H9 (cell line): ENCODE measurements around the gene HADH. TPM values are rescaled to one million over a fixed set of nuclear protein-coding genes. Genes with fewer than 3 reads are reported as not detected.

Experiments used
- DNase-seq: peaks from one replicate; pipeline ENCODE4 v3.0.0-alpha.2; 2017
- H2AFZ ChIP-seq: one replicate; pipeline ENCODE4 v1.6.1; 2013; ENCODE audit warnings: mild to moderate bottlenecking, low read length, control low read depth, moderate library complexity
- H2AK5ac ChIP-seq: 2 replicates; pipeline ENCODE4 v1.6.1; 2013; ENCODE audit warnings: low read length, control low read depth, mixed read lengths; ENCODE audit not compliant: insufficient read length
- H2BK120ac ChIP-seq: one replicate; pipeline ENCODE4 v1.6.1; 2013; ENCODE audit warnings: low read depth, mild to moderate bottlenecking, low read length, control low read depth, inconsistent platforms; ENCODE audit not compliant: poor library complexity, severe bottlenecking
- H2BK12ac ChIP-seq: 2 replicates; pipeline ENCODE4 v1.6.1; 2013; ENCODE audit warnings: low read length, control low read depth, mixed read lengths, low read depth; ENCODE audit not compliant: insufficient read length
- H2BK15ac ChIP-seq: 2 replicates; pipeline ENCODE4 v1.6.1; 2013; ENCODE audit warnings: low read depth, low read length, control low read depth
- H2BK20ac ChIP-seq: one replicate; pipeline ENCODE4 v1.6.1; 2013; ENCODE audit warnings: low read depth, mild to moderate bottlenecking, low read length, control low read depth, inconsistent platforms; ENCODE audit not compliant: poor library complexity, severe bottlenecking
- H2BK5ac ChIP-seq: 2 replicates; pipeline ENCODE4 v1.6.1; 2013; ENCODE audit warnings: low read length, control low read depth, mixed read lengths; ENCODE audit not compliant: insufficient read length
- H3K14ac ChIP-seq: 2 replicates; pipeline ENCODE4 v1.6.1; 2013; ENCODE audit warnings: low read length, control low read depth; ENCODE audit not compliant: insufficient read depth
- H3K18ac ChIP-seq: 2 replicates; pipeline ENCODE4 v1.6.1; 2013; ENCODE audit warnings: low read depth, mild to moderate bottlenecking, mixed read lengths, low read length, control low read depth; ENCODE audit not compliant: insufficient read length
- H3K23ac ChIP-seq: 2 replicates; pipeline ENCODE4 v1.6.1; 2013; ENCODE audit warnings: low read length, control low read depth, mixed read lengths, low read depth; ENCODE audit not compliant: insufficient read length
- H3K23me2 ChIP-seq: 2 replicates; pipeline ENCODE4 v1.6.1; 2013; ENCODE audit warnings: low read depth, mild to moderate bottlenecking, mixed read lengths, low read length, control low read depth; ENCODE audit not compliant: insufficient read length, poor library complexity, severe bottlenecking
- H3K27ac ChIP-seq: 2 replicates; pipeline ENCODE4 v1.5.1; 2013; ENCODE audit warnings: low read length, control low read depth, mixed read lengths, low read depth; ENCODE audit not compliant: insufficient read length
- H3K27me3 ChIP-seq: 2 replicates; pipeline ENCODE4 v1.6.1; 2013; ENCODE audit warnings: low read length, control low read depth, inconsistent platforms; ENCODE audit not compliant: insufficient read depth
- H3K4ac ChIP-seq: 2 replicates; pipeline ENCODE4 v1.6.1; 2013; ENCODE audit warnings: low read depth, mild to moderate bottlenecking, control low read depth, inconsistent platforms, low read length, moderate library complexity
- H3K4me1 ChIP-seq: 2 replicates; pipeline ENCODE4 v1.6.1; 2013; ENCODE audit warnings: low read length, control low read depth, inconsistent platforms; ENCODE audit not compliant: insufficient read depth
- H3K4me2 ChIP-seq: 2 replicates; pipeline ENCODE4 v1.6.1; 2013; ENCODE audit warnings: low read length, control low read depth, mixed read lengths; ENCODE audit not compliant: insufficient read length, insufficient read depth
- H3K56ac ChIP-seq: 2 replicates; pipeline ENCODE4 v1.6.1; 2013; ENCODE audit warnings: low read depth, mild to moderate bottlenecking, mixed read lengths, low read length, control low read depth; ENCODE audit not compliant: insufficient read length
- H3K79me1 ChIP-seq: 2 replicates; pipeline ENCODE4 v1.6.1; 2013; ENCODE audit warnings: low read depth, mild to moderate bottlenecking, moderate library complexity, low read length, control low read depth, inconsistent platforms; ENCODE audit not compliant: insufficient read depth, poor library complexity, severe bottlenecking
- H3K79me2 ChIP-seq: 2 replicates; pipeline ENCODE4 v1.6.1; 2013; ENCODE audit warnings: low read length, control low read depth, inconsistent platforms; ENCODE audit not compliant: insufficient read depth
- H3K9ac ChIP-seq: 2 replicates; pipeline ENCODE4 v1.6.1; 2013; ENCODE audit warnings: low read length, control low read depth, mixed read lengths; ENCODE audit not compliant: insufficient read length; ENCODE audit errors: extremely low read depth
- H3K9me3 ChIP-seq: one replicate; pipeline ENCODE4 v1.6.1; 2013; ENCODE audit warnings: low read depth, low read length, inconsistent platforms; ENCODE audit not compliant: control insufficient read depth
- H3T11ph ChIP-seq: one replicate; pipeline ENCODE4 v1.6.1; 2013; ENCODE audit warnings: mild to moderate bottlenecking, low read length, control low read depth, inconsistent platforms
- H4K20me1 ChIP-seq: one replicate; pipeline ENCODE4 v1.6.1; 2013; ENCODE audit not compliant: control insufficient read depth, insufficient read length, insufficient read depth
- H4K5ac ChIP-seq: 2 replicates; pipeline ENCODE4 v1.6.1; 2013; ENCODE audit warnings: low read depth, mild to moderate bottlenecking, mixed read lengths, low read length, control low read depth; ENCODE audit not compliant: insufficient read length
- H4K8ac ChIP-seq: replicated peaks from 2 replicates; pipeline ENCODE4 v1.6.1; 2013; ENCODE audit warnings: low read length, control low read depth, mixed read lengths, low read depth; ENCODE audit not compliant: insufficient read length
- H4K91ac ChIP-seq: 2 replicates; pipeline ENCODE4 v1.6.1; 2013; ENCODE audit warnings: low read depth, mild to moderate bottlenecking, moderate library complexity, mixed read lengths, low read length, control low read depth; ENCODE audit not compliant: insufficient read length
- H3K27ac Mint-ChIP-seq, 3 experiments: 2 replicates in 2 of 3; 3 replicates in 1 of 3; pipeline ENCODE4 v1.8.0; 2020 to 2021; ENCODE audit warnings: mixed read lengths in 3 of 3, mild to moderate bottlenecking in 1 of 3, moderate library complexity in 1 of 3
- H3K27me3 Mint-ChIP-seq: 2 replicates; pipeline ENCODE4 v1.8.0; 2021; ENCODE audit warnings: low read depth, mild to moderate bottlenecking, moderate library complexity, mixed read lengths
- H3K36me3 Mint-ChIP-seq, 3 experiments: 2 replicates in 2 of 3; 3 replicates in 1 of 3; pipeline ENCODE4 v1.8.0; 2020 to 2021; ENCODE audit warnings: low read depth in 3 of 3, mixed read lengths in 3 of 3; ENCODE audit not compliant: insufficient read depth in 1 of 3
- H3K4me1 Mint-ChIP-seq, 2 experiments: 2 replicates each; pipeline ENCODE4 v1.8.0; 2020; ENCODE audit warnings: mixed read lengths in 2 of 2
- H3K4me3 Mint-ChIP-seq, 2 experiments: 2 replicates in 1 of 2; 3 replicates in 1 of 2; pipeline ENCODE4 v1.8.0; 2020 to 2021; ENCODE audit warnings: mild to moderate bottlenecking in 2 of 2, mixed read lengths in 2 of 2, moderate library complexity in 1 of 2
- H3K9me3 Mint-ChIP-seq, 2 experiments: 2 replicates in 1 of 2; 3 replicates in 1 of 2; pipeline ENCODE4 v1.8.0; 2020; ENCODE audit warnings: mild to moderate bottlenecking in 2 of 2, mixed read lengths in 2 of 2, moderate library complexity in 1 of 2
- WGBS: extraction: QIAGEN DNeasy Blood & Tissue Kit; methylation state at CpG from one replicate; pipeline ENCODE4 v1.1.7; 2013; ENCODE audit warnings: missing lambda C conversion rate, low lambda C conversion rate, mixed read lengths; ENCODE audit not compliant: insufficient read length; ENCODE audit errors: extremely low coverage; 5-methylcytosine and 5-hydroxymethylcytosine counted together
- total RNA-seq: library from RNA; stranded (reverse); gene quantifications from 2 replicates; pipeline ENCODE4 v1.2.1, GENCODE V29; 2021
- TF ChIP-seq, protein P1 (sequence below): fragments of 200-600 bp; sonication (generic); conservative IDR thresholded peaks from 3 replicates; pipeline ENCODE4 v1.8.0; 2021; ENCODE audit warnings: antibody characterized with exemption, mild to moderate bottlenecking

HADH gene
- total RNA-seq, 1 experiment from 2014 or later, result 44.4 TPM

DNA sequence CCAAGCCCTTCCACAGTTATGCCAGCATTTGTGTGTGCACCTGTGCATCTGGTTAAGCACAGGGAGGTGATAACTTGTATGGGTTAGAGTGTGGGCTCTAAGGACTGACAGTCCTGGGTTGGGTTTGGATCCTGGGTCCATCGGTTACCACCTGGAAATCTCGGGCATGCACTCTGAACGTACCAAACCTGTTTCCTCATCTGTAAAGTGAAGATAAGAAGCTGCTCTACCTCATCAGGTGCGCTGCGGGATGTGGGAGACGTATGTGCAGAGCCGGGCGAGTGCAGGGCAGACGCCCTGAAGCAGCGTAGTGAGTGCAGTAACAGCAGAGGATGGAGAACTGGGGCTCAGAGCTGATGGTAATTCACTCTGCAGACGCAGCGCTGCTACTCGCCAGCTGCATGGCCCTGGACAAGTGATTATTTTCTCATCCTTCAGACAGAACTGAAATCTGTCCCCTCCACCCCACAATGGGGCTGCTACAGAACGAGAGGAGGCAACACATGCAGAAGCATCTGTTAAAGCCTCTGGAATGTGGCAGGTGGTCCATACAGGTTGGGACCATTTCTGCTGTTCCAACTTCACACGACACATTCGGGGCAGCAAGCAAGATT is 64.4 kb downstream of the HADH start:
- Histone ChIP-seq H2BK15ac (no peak overlapping the region), H2BK120ac (no peak overlapping the region), H3K23me2 (no peaks in the 10 kb centered on the region), H2AK5ac (no peak overlapping the region), H3K4ac (no peak overlapping the region), H3T11ph (no peak overlapping the region), H3K27ac (no peak overlapping the region), H3K9me3 (no peaks in the 10 kb centered on the region), H3K56ac (no peak overlapping the region), H4K8ac (no peak overlapping the region), H3K4me1 (peaks cover 3% of the 10 kb centered on the region; the same call in 1 of the 2 replicates), H3K27me3 (no peaks in the 10 kb centered on the region; the same call in 1 of the 2 replicates), H2BK20ac (no peak overlapping the region), H2BK5ac (no peak overlapping the region), H3K79me1 (no peaks in the 10 kb centered on the region), H2BK12ac (no peak overlapping the region), H4K91ac (no peak overlapping the region), H4K5ac (no peak overlapping the region), H3K18ac (no peak overlapping the region), H4K20me1 (no peaks in the 10 kb centered on the region), H3K23ac (no peak overlapping the region), H2AFZ (no peak overlapping the region), H3K4me2 (no peak overlapping the region), H3K79me2 (no peaks in the 10 kb centered on the region), H3K9ac (no peak overlapping the region), H3K14ac (no peak overlapping the region)
- Mint-ChIP-seq H3K27ac (no peak overlapping the region), H3K9me3 (no peaks in the 10 kb centered on the region), H3K36me3 (no peaks in the 10 kb centered on the region; a peak in 1 of 7 replicates), H3K4me3 (no peak overlapping the region), H3K4me1 (peaks cover 9 to 16% of the 10 kb centered on the region in 2 experiments), H3K27me3 (peaks cover 41% of the 10 kb centered on the region)
- WGBS, result no CpG with 5 or more reads among the region's 16 CpGs
- TF ChIP-seq, protein P1, sequence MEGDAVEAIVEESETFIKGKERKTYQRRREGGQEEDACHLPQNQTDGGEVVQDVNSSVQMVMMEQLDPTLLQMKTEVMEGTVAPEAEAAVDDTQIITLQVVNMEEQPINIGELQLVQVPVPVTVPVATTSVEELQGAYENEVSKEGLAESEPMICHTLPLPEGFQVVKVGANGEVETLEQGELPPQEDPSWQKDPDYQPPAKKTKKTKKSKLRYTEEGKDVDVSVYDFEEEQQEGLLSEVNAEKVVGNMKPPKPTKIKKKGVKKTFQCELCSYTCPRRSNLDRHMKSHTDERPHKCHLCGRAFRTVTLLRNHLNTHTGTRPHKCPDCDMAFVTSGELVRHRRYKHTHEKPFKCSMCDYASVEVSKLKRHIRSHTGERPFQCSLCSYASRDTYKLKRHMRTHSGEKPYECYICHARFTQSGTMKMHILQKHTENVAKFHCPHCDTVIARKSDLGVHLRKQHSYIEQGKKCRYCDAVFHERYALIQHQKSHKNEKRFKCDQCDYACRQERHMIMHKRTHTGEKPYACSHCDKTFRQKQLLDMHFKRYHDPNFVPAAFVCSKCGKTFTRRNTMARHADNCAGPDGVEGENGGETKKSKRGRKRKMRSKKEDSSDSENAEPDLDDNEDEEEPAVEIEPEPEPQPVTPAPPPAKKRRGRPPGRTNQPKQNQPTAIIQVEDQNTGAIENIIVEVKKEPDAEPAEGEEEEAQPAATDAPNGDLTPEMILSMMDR, result no peak
- DNase-seq, result no peak
